Small intestine (tissue), 7 donors: ENCODE results near the gene MYLK. TPM values are rescaled to one million over a fixed set of nuclear protein-coding genes. Genes with fewer than 3 reads are reported as not detected.
A peak's percentile ranks its signal among the peaks of the same experiment; 100 is the strongest.

Source experiments
- DNase-seq, 2 donors: peaks; one replicate each; pipeline versions ENCODE4 v3.0.0 to v3.0.0-alpha.2; 2013
- FAIRE-seq: peaks from 2 replicates; lab custom pipeline; 2012; peaks lifted over from hg19 to GRCh38; lab: Jason Lieb, UNC
- H3K27ac ChIP-seq, 3 donors: one replicate each; pipeline ENCODE4 v1.5.1; 2013; ENCODE audit warnings: low read length in 2 of 3, mild to moderate bottlenecking in 2 of 3, control low read depth in 1 of 3, inconsistent platforms in 1 of 3, low read depth in 1 of 3, moderate library complexity in 1 of 3
- H3K27me3 ChIP-seq, 3 donors: one replicate each; pipeline ENCODE4 v1.6.1; 2013; ENCODE audit warnings: low read length in 3 of 3, inconsistent platforms in 1 of 3; ENCODE audit not compliant: control insufficient read depth in 3 of 3, insufficient read depth in 3 of 3
- H3K36me3 ChIP-seq, 3 donors: one replicate each; pipeline ENCODE4 v1.6.1; 2013; ENCODE audit warnings: low read length in 3 of 3, inconsistent platforms in 1 of 3, low read depth in 1 of 3, mild to moderate bottlenecking in 1 of 3, moderate library complexity in 1 of 3; ENCODE audit not compliant: control insufficient read depth in 3 of 3, insufficient read depth in 2 of 3
- H3K4me1 ChIP-seq, 3 donors: one replicate each; pipeline ENCODE4 v1.6.1; 2013; ENCODE audit warnings: low read length in 2 of 3, inconsistent platforms in 1 of 3, low read depth in 1 of 3, mild to moderate bottlenecking in 1 of 3, moderate library complexity in 1 of 3; ENCODE audit not compliant: control insufficient read depth in 3 of 3, insufficient read depth in 2 of 3
- H3K4me3 ChIP-seq, 3 donors: one replicate each; pipeline ENCODE4 v1.5.1; 2013; ENCODE audit warnings: low read length in 3 of 3, control low read depth in 1 of 3, inconsistent platforms in 1 of 3, low read depth in 1 of 3, mild to moderate bottlenecking in 1 of 3, moderate library complexity in 1 of 3
- H3K9me3 ChIP-seq, 2 donors: one replicate each; pipeline ENCODE4 v1.6.1; 2013; ENCODE audit warnings: low read depth in 1 of 2, low read length in 1 of 2; ENCODE audit not compliant: control insufficient read depth in 2 of 2, insufficient read depth in 1 of 2
- WGBS, 3 donors: extraction: QIAGEN DNeasy Blood & Tissue Kit; methylation state at CpG; one replicate each; pipeline ENCODE4 v1.1.7; 2013; 5-methylcytosine and 5-hydroxymethylcytosine counted together
- polyA plus RNA-seq, 4 donors: library from polyadenylated mRNA; stranded (reverse) in 3 of 4; unstranded in 1 of 4; fragments of 200-250 nt in 3 of 4; fragments of 120-200 nt in 1 of 4; gene quantifications; one replicate each; pipeline versions ENCODE4 v1.2.1 to v1.2.3, GENCODE V29; 2013
- donor health status: healthy with polysubstance abuse.
- donor health status: control.
- donor health status: control.
- donor health status: Bipolar disorder and iron deficiency.
- donor health status: healthy.

MYLK gene
- polyA plus RNA-seq, 4 donors = 2.2 to 51.5 (median 24.5) TPM

- Histone ChIP-seq H3K36me3 (peaks cover 2 to 10% (median 4%) of the 10 kb centered on the region in 3 donors), H3K27ac (peak within 1 kb of the TSS; percentile 84 to 99 (median 94)), H3K9me3 (peaks cover 0 to 10% of the 10 kb centered on the region in 2 donors), H3K27me3 (no peaks in the 10 kb centered on the region), H3K4me1 (peaks cover 2 to 3% (median 2%) of the 10 kb centered on the region in 3 donors), H3K4me3 (peak within 1 kb of the TSS; percentile 79 to 99 (median 85))
- no peak for FAIRE-seq
- WGBS, 3 donors = 0% methylated on average over 43 to 54 of the region's 54 CpGs
- DNase-seq = peak; percentile 98
Measured at GRCh38 chr3:123584988-123585937, 298.9 kb downstream of the MYLK start, which contains the start of gene HACD2. TSS of gene HACD2 (minus strand) at chr3:123585053. CDS start at chr3:123585027, 26 bp downstream.

GRCh38 chr3:123584284-123584987 is 299.7 kb downstream of the MYLK start:
- no peak for DNase-seq
- no peak for FAIRE-seq
- H3K36me3 ChIP-seq = peaks cover 2 to 12% (median 6%) of the 10 kb centered on the region in 3 donors
- 1% methylated on average over 52 to 65 of the region's 65 CpGs for WGBS, 3 donors
- peak overlapping the region; percentile 84 to 99 (median 94) for H3K27ac ChIP-seq
- peak overlapping the region; percentile 73 to 99 (median 85) for H3K4me3 ChIP-seq
- no peaks in the 10 kb centered on the region for H3K27me3 ChIP-seq
- peaks cover 0 to 3% of the 10 kb centered on the region in 2 donors for H3K9me3 ChIP-seq
- peaks cover 2 to 3% (median 2%) of the 10 kb centered on the region in 3 donors for H3K4me1 ChIP-seq

GRCh38 chr3:123583561-123583960 is 300.6 kb downstream of the MYLK start:
- H3K4me1 ChIP-seq = peaks cover 2 to 3% (median 2%) of the 10 kb centered on the region in 3 donors
- no peak for FAIRE-seq
- peak overlapping the region in 1 of 3 donors; percentile 73 for H3K4me3 ChIP-seq
- no peaks in the 10 kb centered on the region for H3K27me3 ChIP-seq
- DNase-seq = no peak
- H3K36me3 ChIP-seq = peaks cover 2 to 16% (median 6%) of the 10 kb centered on the region in 3 donors
- H3K27ac ChIP-seq = no peak overlapping the region
- no peaks in the 10 kb centered on the region for H3K9me3 ChIP-seq
- 50 to 70% (median 67%) methylated on average over 3 of the region's 3 CpGs for WGBS, 3 donors

- Histone ChIP-seq H3K4me1 (peaks cover 1 to 2% (median 2%) of the 10 kb centered on the region in 3 donors), H3K9me3 (no peaks in the 10 kb centered on the region), H3K27ac (no peak overlapping the region), H3K4me3 (no peak overlapping the region), H3K27me3 (no peaks in the 10 kb centered on the region), H3K36me3 (peaks cover 2 to 20% (median 6%) of the 10 kb centered on the region in 3 donors)
- WGBS, 3 donors = 51 to 81% (median 57%) methylated on average over 3 of the region's 3 CpGs
- FAIRE-seq (no peak), DNase-seq (peak; percentile 16 to 69)
Measured at GRCh38 chr3:123582315-123582714, 301.8 kb downstream of the MYLK start.

GRCh38 chr3:123576122-123576521 is 308.0 kb downstream of the MYLK start:
- WGBS, 3 donors = 70 to 96% (median 95%) methylated on average over 3 of the region's 3 CpGs
- no peak for DNase-seq
- FAIRE-seq = no peak
- H3K27me3 ChIP-seq = no peaks in the 10 kb centered on the region
- H3K4me3 ChIP-seq = no peak overlapping the region
- H3K9me3 ChIP-seq = no peaks in the 10 kb centered on the region
- peaks cover 4 to 31% (median 5%) of the 10 kb centered on the region in 3 donors for H3K36me3 ChIP-seq
- no peaks in the 10 kb centered on the region for H3K4me1 ChIP-seq
- H3K27ac ChIP-seq = no peak overlapping the region

GRCh38 chr3:123571973-123572365 is 312.2 kb downstream of the MYLK start:
- Histone ChIP-seq H3K4me3 (no peak overlapping the region), H3K4me1 (no peaks in the 10 kb centered on the region), H3K9me3 (no peaks in the 10 kb centered on the region), H3K27ac (no peak overlapping the region), H3K36me3 (peaks cover 0 to 19% (median 4%) of the 10 kb centered on the region in 3 donors), H3K27me3 (no peaks in the 10 kb centered on the region)
- WGBS, 3 donors = 70 to 96% (median 94%) methylated on average over 2 of the region's 2 CpGs
- DNase-seq = no peak
- FAIRE-seq = no peak

- FAIRE-seq = no peak
- Histone ChIP-seq H3K4me1 (no peaks in the 10 kb centered on the region), H3K27me3 (no peaks in the 10 kb centered on the region), H3K27ac (no peak overlapping the region), H3K36me3 (peaks cover 0 to 19% (median 4%) of the 10 kb centered on the region in 3 donors), H3K9me3 (no peaks in the 10 kb centered on the region), H3K4me3 (no peak overlapping the region)
- no peak for DNase-seq
- 68 to 95% (median 88%) methylated on average over 4 of the region's 4 CpGs for WGBS, 3 donors
Measured at GRCh38 chr3:123571264-123571972, 312.7 kb downstream of the MYLK start.

- DNase-seq = no peak
- no peak overlapping the region for H3K27ac ChIP-seq
- no peak for FAIRE-seq
- no peak overlapping the region for H3K4me3 ChIP-seq
- H3K9me3 ChIP-seq = no peaks in the 10 kb centered on the region
- H3K36me3 ChIP-seq = peaks cover 0 to 29% (median 2%) of the 10 kb centered on the region in 3 donors
- no peaks in the 10 kb centered on the region for H3K4me1 ChIP-seq
- H3K27me3 ChIP-seq = no peaks in the 10 kb centered on the region
Measured at GRCh38 chr3:123568875-123569274, 315.3 kb downstream of the MYLK start.
